CD1c-positive myeloid dendritic cell (primary cell): Measurements from ENCODE around the gene GABRB2.

Experiments
- DNase-seq: peaks from one replicate; pipeline ENCODE4 v3.0.0-alpha.2; 2016; ENCODE audit errors: extremely low spot score

The GABRB2 gene

DNA sequence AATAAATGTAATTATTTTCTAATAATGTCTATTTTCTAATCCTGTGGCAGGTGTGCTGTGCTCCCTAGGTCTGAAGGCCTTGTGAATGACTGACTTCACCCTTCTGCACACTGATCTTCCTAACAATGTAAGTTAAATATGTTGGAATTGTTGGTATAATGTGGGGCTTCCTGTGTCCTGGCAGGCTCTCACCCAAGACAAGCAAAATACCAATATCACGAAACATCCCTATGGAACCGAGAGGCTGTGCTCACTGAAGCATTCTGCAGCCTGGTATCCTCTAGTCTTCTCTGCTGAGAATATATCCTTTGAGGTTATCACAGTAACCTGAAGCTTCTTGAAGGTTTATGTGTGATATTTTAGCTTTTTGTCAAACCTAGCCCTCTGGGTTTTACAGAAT lies 159.4 kb downstream of the GABRB2 start:
- DNase-seq: no peak

GRCh38 chr5:161385027-161385426 lies 161.5 kb downstream of the GABRB2 start:
- no peak for DNase-seq

GRCh38 chr5:161382685-161383084 lies 163.8 kb downstream of the GABRB2 start:
- DNase-seq: no peak

DNA sequence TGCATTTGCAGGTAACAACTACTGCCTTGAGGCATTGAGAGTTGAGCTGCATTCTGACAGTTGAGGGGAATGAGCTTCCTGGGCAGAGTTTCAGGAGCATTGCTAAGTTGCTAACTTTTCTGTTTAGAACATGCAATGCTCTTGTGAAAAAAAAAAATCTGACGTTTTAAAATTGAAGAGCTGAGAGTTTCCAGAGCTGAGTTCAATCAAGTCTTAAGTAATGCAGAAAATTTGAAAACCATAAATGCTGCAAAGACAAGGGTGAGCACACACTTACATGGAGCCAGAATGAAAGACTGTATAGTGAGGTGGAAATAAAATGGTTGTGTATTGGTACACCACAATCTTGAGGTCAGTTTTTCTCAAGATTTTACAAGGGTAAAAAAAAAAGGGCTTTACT lies 166.0 kb downstream of the GABRB2 start:
- no peak for DNase-seq

DNA sequence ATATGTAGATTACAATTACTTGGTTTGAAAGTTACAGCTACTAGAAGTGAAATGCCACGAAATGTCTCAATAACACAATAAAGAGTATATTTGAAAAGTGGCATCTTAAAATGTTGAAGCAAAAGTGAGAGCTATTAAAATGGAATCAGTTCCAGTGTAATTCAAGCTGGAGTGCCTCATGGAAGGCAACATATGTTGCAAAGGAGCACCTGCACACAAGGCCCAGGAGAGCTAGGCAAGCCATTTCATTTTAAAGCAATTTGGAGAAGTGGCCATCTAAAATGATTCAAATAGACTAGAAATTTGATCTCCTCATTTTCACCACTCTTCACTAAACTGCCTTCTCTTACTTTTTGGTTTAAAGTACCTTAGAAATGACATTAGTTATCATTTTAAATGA lies 167.8 kb downstream of the GABRB2 start:
- no peak for DNase-seq

GRCh38 chr5:161376034-161376433 lies 170.5 kb downstream of the GABRB2 start:
- DNase-seq: no peak

DNA sequence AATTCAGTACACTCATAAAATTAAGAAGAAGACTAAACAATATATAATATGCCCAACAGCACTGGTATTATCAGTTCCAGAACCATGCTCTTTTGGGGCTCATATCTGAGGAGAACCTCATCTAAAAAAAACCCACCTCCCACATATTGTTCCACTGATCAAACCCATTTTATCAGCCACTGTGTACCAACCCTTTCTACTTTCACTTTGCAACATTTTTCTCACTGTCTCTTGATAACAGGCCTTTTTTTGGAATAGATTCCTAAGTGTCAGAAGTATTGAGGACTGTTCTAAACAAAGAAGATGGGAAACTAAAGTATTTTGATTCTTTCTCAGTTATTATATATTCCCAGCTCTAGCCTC lies 173.2 kb downstream of the GABRB2 start:
- DNase-seq: no peak

DNA sequence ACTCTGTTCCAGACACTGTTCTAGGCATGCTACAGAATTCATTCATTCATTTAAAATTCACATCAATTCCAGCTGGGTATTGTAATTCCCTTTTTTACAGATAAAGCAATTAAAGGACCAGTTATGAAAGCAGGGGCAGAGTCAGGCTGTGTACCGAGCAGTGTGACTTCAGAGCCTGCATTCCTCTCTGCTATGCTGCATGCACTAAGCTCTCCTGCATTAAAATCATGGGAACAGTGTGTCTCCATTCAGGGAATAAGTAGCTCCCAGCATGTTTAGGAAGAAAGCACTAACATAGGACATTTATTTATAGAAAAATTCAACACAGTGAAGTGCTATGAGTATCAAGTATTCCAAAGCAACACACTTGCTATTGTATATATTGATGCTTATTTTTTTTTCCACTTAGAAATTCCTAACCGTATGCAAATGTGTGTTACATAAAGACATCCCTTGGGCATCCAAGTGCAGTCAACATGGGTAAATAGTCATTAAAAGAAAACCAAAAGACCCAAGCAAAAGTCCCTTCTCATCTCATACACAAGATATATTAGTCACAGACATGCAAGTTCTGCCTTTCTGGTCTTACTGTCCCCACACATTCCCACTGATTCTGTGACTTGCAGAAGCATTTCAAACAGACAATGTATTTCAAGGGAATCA lies 173.7 kb downstream of the GABRB2 start:
- DNase-seq: no peak

DNA sequence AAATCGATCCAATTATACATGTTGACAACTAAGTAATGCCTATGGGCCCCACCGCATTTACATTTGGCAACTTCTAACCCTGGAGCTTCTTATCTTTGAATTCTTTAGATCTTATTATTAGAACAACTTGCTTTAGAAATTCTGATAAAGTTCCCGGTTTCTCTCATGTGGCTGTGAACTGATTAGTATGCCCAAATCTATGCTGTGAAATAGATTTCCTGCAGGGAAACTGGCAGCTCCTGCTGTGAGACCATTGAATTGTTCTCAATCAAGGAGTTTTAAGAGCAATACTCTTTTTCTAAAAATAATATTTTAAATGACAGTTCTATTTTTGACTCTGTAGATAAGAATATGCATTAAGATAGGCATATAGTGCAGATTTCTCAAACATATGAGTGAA lies 177.5 kb downstream of the GABRB2 start:
- DNase-seq: no peak

DNA sequence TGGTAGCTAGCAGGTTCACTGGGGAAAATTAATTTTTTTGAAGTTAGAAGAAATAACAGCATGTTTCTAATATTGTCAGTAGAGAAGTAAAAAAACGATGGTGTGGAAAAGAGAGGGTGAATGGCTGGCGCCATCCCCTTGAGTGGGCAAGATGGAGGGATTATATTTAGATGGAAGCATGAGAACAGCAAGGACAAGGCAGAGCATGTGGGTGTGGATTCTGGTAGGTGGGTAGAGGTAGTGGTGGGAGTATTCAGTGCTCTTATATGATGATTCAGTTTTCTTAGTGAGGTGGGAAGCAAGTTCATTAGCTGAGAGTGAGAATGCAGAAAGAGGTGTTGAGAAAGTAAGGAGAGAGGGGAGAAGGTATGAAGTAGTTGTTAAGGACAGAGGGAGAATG lies 188.1 kb downstream of the GABRB2 start:
- no peak for DNase-seq

DNA sequence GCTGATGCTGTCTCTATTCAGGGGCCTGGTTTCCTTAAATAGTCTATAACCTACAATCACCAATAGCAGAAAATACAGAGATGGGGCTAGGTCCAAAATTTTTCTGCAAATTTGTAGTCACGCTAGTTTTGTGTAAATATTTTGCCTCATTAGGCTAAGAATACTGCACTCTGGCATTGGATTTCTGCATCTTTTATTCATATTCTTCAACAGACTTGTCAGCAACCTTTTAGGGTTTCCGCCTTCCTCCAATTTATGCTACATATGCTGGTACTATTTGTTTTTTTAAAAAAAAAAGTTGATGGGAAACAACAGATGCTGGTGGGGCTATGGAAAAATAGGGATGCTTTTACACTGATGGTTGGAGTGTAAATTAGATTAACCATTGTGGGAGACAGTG lies 202.3 kb downstream of the GABRB2 start:
- no peak for DNase-seq

GRCh38 chr5:161342886-161343285 lies 203.6 kb downstream of the GABRB2 start:
- no peak for DNase-seq

DNA sequence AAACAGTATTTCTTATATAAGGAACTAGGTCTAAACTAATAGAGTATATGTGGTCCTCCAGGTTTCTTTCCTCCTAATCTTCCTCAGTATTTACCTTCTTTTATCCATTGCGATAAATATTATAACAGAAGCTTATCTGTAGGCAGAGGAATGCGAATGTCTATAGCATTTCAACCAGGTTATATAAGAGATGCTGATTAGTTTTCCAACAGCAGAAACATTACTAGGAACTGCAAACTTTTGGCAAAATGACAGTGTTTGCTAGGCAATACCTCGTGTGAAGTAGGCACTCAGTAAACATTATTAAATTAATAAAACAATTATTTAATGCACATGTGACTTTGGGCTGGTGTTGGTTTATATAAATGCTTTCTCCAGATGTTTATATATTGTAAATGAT lies 206.5 kb downstream of the GABRB2 start:
- no peak for DNase-seq

DNA sequence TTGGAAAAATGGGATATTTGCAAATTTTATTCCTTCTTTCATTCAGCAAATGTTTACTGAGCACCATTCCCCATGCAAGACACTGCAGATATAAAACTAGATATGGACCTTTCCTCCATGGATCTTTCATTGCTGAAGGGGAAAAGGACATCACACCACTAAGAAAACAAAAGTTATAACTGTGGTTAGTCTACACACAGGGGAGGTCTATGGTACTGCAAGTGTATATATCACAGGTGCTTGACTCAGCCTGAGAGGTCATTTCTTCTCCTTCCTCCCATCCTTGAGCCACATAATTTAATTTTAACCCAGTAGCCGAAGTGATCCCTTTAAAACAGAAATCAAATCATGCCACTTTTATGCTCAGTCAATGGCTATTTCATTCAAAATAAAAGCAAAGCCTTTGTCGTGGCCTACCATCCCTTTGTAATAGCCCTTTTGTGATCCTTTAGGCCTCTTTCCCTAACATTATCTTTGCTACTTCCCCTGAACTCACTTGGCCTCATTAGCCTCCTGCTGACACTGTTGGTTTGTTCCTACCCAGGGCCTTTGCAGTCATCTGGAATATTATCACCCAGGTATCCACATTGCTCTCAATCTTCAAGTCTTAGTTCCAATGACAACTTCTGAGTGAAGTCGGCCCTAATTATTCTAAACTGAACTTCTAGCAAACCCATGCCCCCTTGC lies 213.2 kb downstream of the GABRB2 start:
- no peak for DNase-seq

GRCh38 chr5:161332343-161332742 lies 214.2 kb downstream of the GABRB2 start:
- no peak for DNase-seq

DNA sequence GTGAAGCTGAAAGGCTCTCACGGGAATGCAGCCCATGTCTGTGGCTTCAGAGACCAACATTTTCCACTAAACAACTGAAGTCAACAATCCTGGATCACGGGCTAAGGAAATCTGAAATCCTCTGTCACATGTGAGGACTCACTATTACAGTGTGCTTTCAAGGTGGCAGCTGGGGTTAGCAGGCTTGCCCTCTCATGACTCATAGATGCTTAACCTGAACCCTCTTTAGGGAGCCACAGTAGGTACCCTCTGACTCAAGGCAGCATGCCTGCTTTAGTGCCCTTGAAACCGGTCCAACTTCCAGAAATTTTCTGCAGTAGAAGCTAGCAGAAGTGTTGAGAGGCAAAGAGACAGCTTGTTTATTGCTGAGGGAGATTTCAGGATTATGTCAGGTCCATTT lies 232.5 kb downstream of the GABRB2 start:
- DNase-seq: no peak

- DNase-seq: no peak
Observed at GRCh38 chr5:161312882-161313281, 233.6 kb downstream of the GABRB2 start.

GRCh38 chr5:161311965-161312364 lies 234.6 kb downstream of the GABRB2 start:
- DNase-seq: no peak

- DNase-seq: no peak
Observed at GRCh38 chr5:161311146-161311708, 235.3 kb downstream of the GABRB2 start.

- DNase-seq: no peak
Observed at GRCh38 chr5:161306351-161306995, 240.1 kb downstream of the GABRB2 start.

GRCh38 chr5:161305601-161306000 lies 240.9 kb downstream of the GABRB2 start:
- no peak for DNase-seq

- no peak for DNase-seq
Observed at GRCh38 chr5:161302559-161302958, 244.0 kb downstream of the GABRB2 start.

GRCh38 chr5:161301586-161301985 lies 244.9 kb downstream of the GABRB2 start:
- no peak for DNase-seq
